ENCODE measurements around the gene DDX56.
"Not testable (repeated sequence)": the region's sequence is repeated elsewhere in the genome, so short reads cannot be mapped to it uniquely, and the experiment has no call there.

Gene DDX56

GRCh38 chr7:44563171-44563679, 10.5 kb downstream of the DDX56 start:
- DNase-seq (ENCODE audit: low read depth in 2 of 2), result no peak

- not testable (repeated sequence) for DNase-seq (ENCODE audit: low read depth in 2 of 2)
Measured at GRCh38 chr7:44562622-44562962, 11.1 kb downstream of the DDX56 start.

- DNase-seq (ENCODE audit: low read depth in 2 of 2), result no peak
Measured at GRCh38 chr7:44561962-44562621, 11.6 kb downstream of the DDX56 start.

GRCh38 chr7:44561481-44561880, 12.2 kb downstream of the DDX56 start:
- DNase-seq (ENCODE audit: low read depth in 2 of 2), result no peak

- DNase-seq (ENCODE audit: low read depth in 2 of 2), result no peak
Measured at GRCh38 chr7:44559485-44559884, 14.2 kb downstream of the DDX56 start.

- DNase-seq (ENCODE audit: low read depth in 2 of 2), result no peak
Measured at GRCh38 chr7:44557485-44557884, 16.2 kb downstream of the DDX56 start.

GRCh38 chr7:44555350-44555749, 18.4 kb downstream of the DDX56 start:
- DNase-seq (ENCODE audit: low read depth in 2 of 2), result no peak

GRCh38 chr7:44552473-44553005, 21.2 kb downstream of the DDX56 start:
- DNase-seq (ENCODE audit: low read depth in 2 of 2), result not testable (repeated sequence)

- DNase-seq (ENCODE audit: low read depth in 2 of 2), result no peak
Measured at GRCh38 chr7:44549457-44549856, 24.3 kb downstream of the DDX56 start.

- no peak for DNase-seq (ENCODE audit: low read depth in 2 of 2)
Measured at GRCh38 chr7:44548893-44549292, 24.8 kb downstream of the DDX56 start.

- no peak for DNase-seq (ENCODE audit: low read depth in 2 of 2)
Measured at GRCh38 chr7:44547536-44548231, 26.0 kb downstream of the DDX56 start.

- DNase-seq (ENCODE audit: low read depth in 2 of 2), result no peak
Measured at GRCh38 chr7:44541876-44542610, 31.7 kb downstream of the DDX56 start.

- DNase-seq (ENCODE audit: low read depth in 2 of 2), result no peak
Measured at GRCh38 chr7:44541028-44541869, 32.5 kb downstream of the DDX56 start, which contains the start of gene NPC1L1. NPC1L1 (minus strand) TSS chr7:44541330; CDS start chr7:44541259, 71 bp downstream.

- DNase-seq (ENCODE audit: low read depth in 2 of 2), result no peak
Measured at GRCh38 chr7:44540592-44541027, 33.1 kb downstream of the DDX56 start.

- no peak for DNase-seq (ENCODE audit: low read depth in 2 of 2)
Measured at GRCh38 chr7:44539669-44540506, 33.8 kb downstream of the DDX56 start.

GRCh38 chr7:44538798-44539668, 34.7 kb downstream of the DDX56 start:
- no peak for DNase-seq (ENCODE audit: low read depth in 2 of 2)

GRCh38 chr7:44538093-44538797, 35.5 kb downstream of the DDX56 start:
- no peak for DNase-seq (ENCODE audit: low read depth in 2 of 2)

GRCh38 chr7:44537442-44537841, 36.3 kb downstream of the DDX56 start:
- DNase-seq (ENCODE audit: low read depth in 2 of 2), result no peak

GRCh38 chr7:44536090-44536489, 37.6 kb downstream of the DDX56 start:
- no peak for DNase-seq (ENCODE audit: low read depth in 2 of 2)
